Mammary epithelial cell (primary cell): Measurements from ENCODE around the gene NEB.

Source experiments
- EZH2 ChIP-seq: IDR thresholded peaks from 2 replicates; pipeline ENCODE4 v1.6.1; 2012; ENCODE audit warnings: low read length, inconsistent platforms, borderline replicate concordance
- TF ChIP-seq, protein P1 (sequence below), 2 donors: IDR thresholded peaks in 1 of 2; conservative IDR thresholded peaks in 1 of 2; 2 replicates each; pipeline ENCODE4 v1.5.1; 2011 to 2012; ENCODE audit warnings: inconsistent platforms in 2 of 2, low read length in 2 of 2, mild to moderate bottlenecking in 2 of 2, control low read depth in 1 of 2, low read depth in 1 of 2; ENCODE audit not compliant: insufficient read depth in 1 of 2; ENCODE audit errors: extremely low read depth in 1 of 2

GRCh38 chr2:151570191-151570590, 164.1 kb downstream of the NEB start:
- TF ChIP-seq, protein P1, sequence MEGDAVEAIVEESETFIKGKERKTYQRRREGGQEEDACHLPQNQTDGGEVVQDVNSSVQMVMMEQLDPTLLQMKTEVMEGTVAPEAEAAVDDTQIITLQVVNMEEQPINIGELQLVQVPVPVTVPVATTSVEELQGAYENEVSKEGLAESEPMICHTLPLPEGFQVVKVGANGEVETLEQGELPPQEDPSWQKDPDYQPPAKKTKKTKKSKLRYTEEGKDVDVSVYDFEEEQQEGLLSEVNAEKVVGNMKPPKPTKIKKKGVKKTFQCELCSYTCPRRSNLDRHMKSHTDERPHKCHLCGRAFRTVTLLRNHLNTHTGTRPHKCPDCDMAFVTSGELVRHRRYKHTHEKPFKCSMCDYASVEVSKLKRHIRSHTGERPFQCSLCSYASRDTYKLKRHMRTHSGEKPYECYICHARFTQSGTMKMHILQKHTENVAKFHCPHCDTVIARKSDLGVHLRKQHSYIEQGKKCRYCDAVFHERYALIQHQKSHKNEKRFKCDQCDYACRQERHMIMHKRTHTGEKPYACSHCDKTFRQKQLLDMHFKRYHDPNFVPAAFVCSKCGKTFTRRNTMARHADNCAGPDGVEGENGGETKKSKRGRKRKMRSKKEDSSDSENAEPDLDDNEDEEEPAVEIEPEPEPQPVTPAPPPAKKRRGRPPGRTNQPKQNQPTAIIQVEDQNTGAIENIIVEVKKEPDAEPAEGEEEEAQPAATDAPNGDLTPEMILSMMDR (conservative IDR thresholded peaks at IDR 0.05 in 1 of 2, IDR thresholded peaks at IDR 0.05 in 1 of 2; ENCODE audit: extremely low read depth in 1 of 2, insufficient read depth in 1 of 2, low read depth in 1 of 2, low read length in 2 of 2): no peak
- TF ChIP-seq EZH2: no peak
